GM12891 (cell line): ENCODE results near the gene UBASH3A.

Source experiments
- PAX5 ChIP-seq: IDR thresholded peaks from 2 replicates; pipeline ENCODE4 v1.6.1; 2011; ENCODE audit warnings: low read length, moderate library complexity, mild to moderate bottlenecking; ENCODE audit not compliant: insufficient read depth, severe bottlenecking
- POLR2A ChIP-seq: IDR thresholded peaks from 2 replicates; pipeline ENCODE4 v1.6.1; 2011; ENCODE audit warnings: low read depth, low read length, control low read depth
- POLR2AphosphoS5 ChIP-seq: IDR thresholded peaks from 2 replicates; pipeline ENCODE4 v1.6.1; 2011; ENCODE audit warnings: low read depth, low read length, control low read depth
- POU2F2 ChIP-seq: IDR thresholded peaks from 2 replicates; pipeline ENCODE4 v1.6.1; 2011; ENCODE audit warnings: low read depth, mild to moderate bottlenecking, control low read depth, low read length, moderate library complexity
- SPI1 ChIP-seq: IDR thresholded peaks from 2 replicates; pipeline ENCODE4 v1.6.1; 2011; ENCODE audit warnings: low read depth, low read length, control low read depth
- TAF1 ChIP-seq: IDR thresholded peaks from 2 replicates; pipeline ENCODE4 v1.6.1; 2011; ENCODE audit warnings: low read depth, low read length, control low read depth

- TF ChIP-seq POLR2A = no peak
- TF ChIP-seq TAF1 = no peak
- no peak for TF ChIP-seq SPI1
- TF ChIP-seq POLR2AphosphoS5 = no peak
- TF ChIP-seq PAX5 = no peak
- no peak for TF ChIP-seq POU2F2
Measured at GRCh38 chr21:42455754-42456440, 52.2 kb downstream of the UBASH3A start.
